NCI-H2196 (cell line): Measurements from ENCODE around the gene TRABD2B.
A peak's percentile ranks its signal among the peaks of the same experiment; 100 is the strongest.

Experiments
- DNase-seq: peaks from one replicate; lab custom pipeline; 2025; ENCODE audit not compliant: unreplicated experiment; lab: John Stamatoyannopoulos, UW

TRABD2B gene

GRCh38 chr1:47809301-47810084 is 187.7 kb downstream of the TRABD2B start:
- no peak for DNase-seq

- DNase-seq, result no peak
Observed at GRCh38 chr1:47808612-47809011, 188.6 kb downstream of the TRABD2B start.

- DNase-seq, result peak; percentile 70
Observed at GRCh38 chr1:47805921-47806361, 191.2 kb downstream of the TRABD2B start.

- no peak for DNase-seq
Observed at GRCh38 chr1:47805018-47805417, 192.2 kb downstream of the TRABD2B start.

GRCh38 chr1:47803815-47804501 is 193.2 kb downstream of the TRABD2B start:
- DNase-seq, result peak; percentile 87

GRCh38 chr1:47797575-47797974 is 199.6 kb downstream of the TRABD2B start:
- DNase-seq, result no peak

- DNase-seq, result no peak
Observed at GRCh38 chr1:47796626-47797025, 200.6 kb downstream of the TRABD2B start.

GRCh38 chr1:47795102-47795501 is 202.1 kb downstream of the TRABD2B start:
- DNase-seq, result no peak

- DNase-seq, result no peak
Observed at GRCh38 chr1:47794530-47794929, 202.7 kb downstream of the TRABD2B start.

GRCh38 chr1:47794081-47794480 is 203.1 kb downstream of the TRABD2B start:
- DNase-seq, result no peak

- peak; percentile 34 for DNase-seq
Observed at GRCh38 chr1:47793563-47793962, 203.6 kb downstream of the TRABD2B start.

- DNase-seq, result no peak
Observed at GRCh38 chr1:47792779-47793178, 204.4 kb downstream of the TRABD2B start.

GRCh38 chr1:47791879-47792608 is 205.1 kb downstream of the TRABD2B start:
- DNase-seq, result no peak

- DNase-seq, result no peak
Observed at GRCh38 chr1:47788761-47789160, 208.4 kb downstream of the TRABD2B start.

GRCh38 chr1:47787560-47787959 is 209.6 kb downstream of the TRABD2B start:
- DNase-seq, result no peak

GRCh38 chr1:47786316-47786715 is 210.9 kb downstream of the TRABD2B start:
- no peak for DNase-seq

- DNase-seq, result no peak
Observed at GRCh38 chr1:47785561-47786271, 211.5 kb downstream of the TRABD2B start.

GRCh38 chr1:47785118-47785517 is 212.1 kb downstream of the TRABD2B start:
- no peak for DNase-seq

- DNase-seq, result no peak
Observed at GRCh38 chr1:47784497-47784822, 212.7 kb downstream of the TRABD2B start.

- DNase-seq, result no peak
Observed at GRCh38 chr1:47783638-47784496, 213.3 kb downstream of the TRABD2B start.
